Ishikawa (cell line): ENCODE results near the gene SOX10.

ENCODE experiments used
- CREB1 ChIP-seq: IDR thresholded peaks from 2 replicates; pipeline ENCODE4 v1.6.1; 2012; ENCODE audit warnings: low read depth
- EGR1 ChIP-seq: IDR thresholded peaks from 2 replicates; pipeline ENCODE4 v1.6.1; 2012
- EP300 ChIP-seq: IDR thresholded peaks from 2 replicates; pipeline ENCODE4 v1.6.1; 2012; ENCODE audit warnings: borderline replicate concordance
- FOXM1 ChIP-seq: IDR thresholded peaks from 2 replicates; pipeline ENCODE4 v1.6.1; 2012; ENCODE audit warnings: low read depth, borderline replicate concordance
- MAX ChIP-seq: IDR thresholded peaks from 2 replicates; pipeline ENCODE4 v1.6.1; 2012
- NFIC ChIP-seq: IDR thresholded peaks from 2 replicates; pipeline ENCODE4 v1.6.1; 2012
- TAF1 ChIP-seq: IDR thresholded peaks from 2 replicates; pipeline ENCODE4 v1.6.1; 2012; ENCODE audit warnings: low read depth, mild to moderate bottlenecking
- TCF12 ChIP-seq: IDR thresholded peaks from 2 replicates; pipeline ENCODE4 v1.6.1; 2012; ENCODE audit warnings: low read depth
- TF ChIP-seq, protein P1 (sequence below): IDR thresholded peaks from 2 replicates; pipeline ENCODE4 v1.6.1; 2012; ENCODE audit warnings: low read depth, mild to moderate bottlenecking
- TF ChIP-seq, protein P2 (sequence below): IDR thresholded peaks from 2 replicates; pipeline ENCODE4 v1.6.1; 2012

DNA sequence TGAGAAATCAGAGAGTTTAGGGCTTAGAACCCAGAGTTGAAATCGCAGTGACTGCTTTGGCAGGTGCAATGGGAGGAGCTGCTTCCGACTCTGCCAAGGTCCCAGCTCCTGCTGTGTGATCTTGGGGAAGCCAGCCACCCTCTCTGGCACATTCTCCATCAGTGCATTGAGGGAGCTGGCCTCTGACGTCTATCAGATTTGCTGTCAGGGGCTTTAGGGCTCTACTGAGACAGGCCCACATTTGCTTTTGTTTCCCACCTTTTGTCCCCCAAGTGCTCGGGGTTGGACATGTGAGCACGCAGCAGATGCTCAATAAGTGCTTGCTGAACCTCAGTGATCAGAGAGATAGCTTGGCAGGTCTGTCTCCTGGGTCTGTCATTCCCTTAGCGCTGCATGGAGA is 10.6 kb upstream of the SOX10 start:
- TF ChIP-seq, protein P1, sequence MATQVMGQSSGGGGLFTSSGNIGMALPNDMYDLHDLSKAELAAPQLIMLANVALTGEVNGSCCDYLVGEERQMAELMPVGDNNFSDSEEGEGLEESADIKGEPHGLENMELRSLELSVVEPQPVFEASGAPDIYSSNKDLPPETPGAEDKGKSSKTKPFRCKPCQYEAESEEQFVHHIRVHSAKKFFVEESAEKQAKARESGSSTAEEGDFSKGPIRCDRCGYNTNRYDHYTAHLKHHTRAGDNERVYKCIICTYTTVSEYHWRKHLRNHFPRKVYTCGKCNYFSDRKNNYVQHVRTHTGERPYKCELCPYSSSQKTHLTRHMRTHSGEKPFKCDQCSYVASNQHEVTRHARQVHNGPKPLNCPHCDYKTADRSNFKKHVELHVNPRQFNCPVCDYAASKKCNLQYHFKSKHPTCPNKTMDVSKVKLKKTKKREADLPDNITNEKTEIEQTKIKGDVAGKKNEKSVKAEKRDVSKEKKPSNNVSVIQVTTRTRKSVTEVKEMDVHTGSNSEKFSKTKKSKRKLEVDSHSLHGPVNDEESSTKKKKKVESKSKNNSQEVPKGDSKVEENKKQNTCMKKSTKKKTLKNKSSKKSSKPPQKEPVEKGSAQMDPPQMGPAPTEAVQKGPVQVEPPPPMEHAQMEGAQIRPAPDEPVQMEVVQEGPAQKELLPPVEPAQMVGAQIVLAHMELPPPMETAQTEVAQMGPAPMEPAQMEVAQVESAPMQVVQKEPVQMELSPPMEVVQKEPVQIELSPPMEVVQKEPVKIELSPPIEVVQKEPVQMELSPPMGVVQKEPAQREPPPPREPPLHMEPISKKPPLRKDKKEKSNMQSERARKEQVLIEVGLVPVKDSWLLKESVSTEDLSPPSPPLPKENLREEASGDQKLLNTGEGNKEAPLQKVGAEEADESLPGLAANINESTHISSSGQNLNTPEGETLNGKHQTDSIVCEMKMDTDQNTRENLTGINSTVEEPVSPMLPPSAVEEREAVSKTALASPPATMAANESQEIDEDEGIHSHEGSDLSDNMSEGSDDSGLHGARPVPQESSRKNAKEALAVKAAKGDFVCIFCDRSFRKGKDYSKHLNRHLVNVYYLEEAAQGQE, result no peak
- TF ChIP-seq TAF1 (no peak), TCF12 (no peak), EGR1 (no peak), CREB1 (no peak), MAX (no peak), NFIC (no peak), FOXM1 (no peak), EP300 (no peak)
- TF ChIP-seq, protein P2, sequence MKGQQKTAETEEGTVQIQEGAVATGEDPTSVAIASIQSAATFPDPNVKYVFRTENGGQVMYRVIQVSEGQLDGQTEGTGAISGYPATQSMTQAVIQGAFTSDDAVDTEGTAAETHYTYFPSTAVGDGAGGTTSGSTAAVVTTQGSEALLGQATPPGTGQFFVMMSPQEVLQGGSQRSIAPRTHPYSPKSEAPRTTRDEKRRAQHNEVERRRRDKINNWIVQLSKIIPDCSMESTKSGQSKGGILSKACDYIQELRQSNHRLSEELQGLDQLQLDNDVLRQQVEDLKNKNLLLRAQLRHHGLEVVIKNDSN, result no peak
